Activated naive CD4-positive, alpha-beta T cell (primary cell): ENCODE data around the gene THBS3.
"Not testable (repeated sequence)": the region's sequence is repeated elsewhere in the genome, so short reads cannot be mapped to it uniquely, and the experiment has no call there.

Experiments used
- DNase-seq, 4 experiments: peaks; one replicate each; lab custom pipeline; 2025; lab: John Stamatoyannopoulos, UW

Gene THBS3

GRCh38 chr1:155173478-155174323 is 34.0 kb downstream of the THBS3 start, which contains the start of gene TRIM46:
TSS of gene TRIM46 (plus strand) at chr1:155173849. CDS start at chr1:155173967, 118 bp downstream.
- DNase-seq, result peak in 3 of 4 experiments; percentile 22 to 39 (median 26)

GRCh38 chr1:155172732-155173477 is 34.8 kb downstream of the THBS3 start, which contains the start of gene KRTCAP2:
TSS of gene KRTCAP2 (minus strand) at chr1:155173304. CDS start at chr1:155173224, 80 bp downstream.
- DNase-seq, result peak; percentile 86 to 90 (median 87)

GRCh38 chr1:155171836-155172731 is 35.6 kb downstream of the THBS3 start:
- no peak for DNase-seq

- DNase-seq, result no peak
Observed at GRCh38 chr1:155170806-155171205, 36.9 kb downstream of the THBS3 start.

- DNase-seq, result no peak
Observed at GRCh38 chr1:155170101-155170785, 37.5 kb downstream of the THBS3 start.

- DNase-seq, result no peak
Observed at GRCh38 chr1:155169541-155169940, 38.2 kb downstream of the THBS3 start.

GRCh38 chr1:155168456-155169210 is 39.1 kb downstream of the THBS3 start:
- no peak for DNase-seq

- not testable (repeated sequence) for DNase-seq
Observed at GRCh38 chr1:155168105-155168445, 39.6 kb downstream of the THBS3 start.

- DNase-seq, result peak; percentile 52 to 84 (median 81)
Observed at GRCh38 chr1:155167166-155168104, 40.3 kb downstream of the THBS3 start.

GRCh38 chr1:155166471-155167165 is 41.1 kb downstream of the THBS3 start:
- DNase-seq, result no peak

GRCh38 chr1:155166051-155166470 is 41.6 kb downstream of the THBS3 start:
- no peak for DNase-seq

- not testable (repeated sequence) for DNase-seq
Observed at GRCh38 chr1:155164625-155165024, 43.1 kb downstream of the THBS3 start.

- not testable (repeated sequence) for DNase-seq
Observed at GRCh38 chr1:155163785-155164184, 43.9 kb downstream of the THBS3 start.

- not testable (repeated sequence) for DNase-seq
Observed at GRCh38 chr1:155162631-155163030, 45.1 kb downstream of the THBS3 start.

GRCh38 chr1:155160128-155160527 is 47.6 kb downstream of the THBS3 start:
- no peak for DNase-seq

GRCh38 chr1:155158991-155159390 is 48.7 kb downstream of the THBS3 start:
- no peak for DNase-seq

GRCh38 chr1:155155996-155156643 is 51.6 kb downstream of the THBS3 start:
- not testable (repeated sequence) for DNase-seq
